HG03460 (cell line): Measurements from ENCODE around the gene GALNT11.

Experiments
- ATAC-seq: cut with Tn5 transposase; IDR thresholded peaks from one replicate; pipeline ENCODE4 v1.9.1; 2021; ENCODE audit not compliant: unreplicated experiment

GALNT11 gene

DNA sequence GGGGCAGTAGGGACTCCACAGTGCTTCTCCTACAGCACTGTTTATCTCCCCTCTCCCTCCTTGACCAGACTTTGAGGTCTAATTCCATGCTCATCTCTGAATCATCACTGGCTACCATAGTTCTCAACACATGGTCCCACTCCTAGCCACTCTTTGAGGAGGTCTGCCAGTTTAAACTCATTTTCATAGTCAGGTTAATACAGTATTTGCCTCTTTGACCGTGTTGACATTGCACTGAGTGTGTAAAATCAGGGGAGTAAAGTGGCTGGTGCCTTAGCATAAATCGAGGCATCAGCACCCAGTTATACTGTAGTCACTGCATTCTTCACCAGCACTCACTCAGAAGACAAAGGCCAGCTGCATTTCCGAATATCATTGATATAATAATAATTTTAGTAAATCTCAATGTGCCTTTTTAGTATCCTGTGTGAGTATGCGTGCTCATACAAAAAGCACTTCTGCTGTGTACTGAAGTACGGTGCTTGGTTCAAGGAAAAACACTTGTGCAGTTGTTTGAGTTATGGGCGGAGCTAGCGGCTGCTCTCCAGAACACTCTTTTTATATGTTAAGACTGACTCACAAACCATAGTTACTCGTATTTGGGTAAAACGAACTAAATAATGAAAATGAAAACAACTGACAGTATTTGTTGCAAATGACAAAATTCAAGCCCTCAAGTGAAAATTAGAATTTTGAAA lies 89.7 kb downstream of the GALNT11 start:
- no peak for ATAC-seq

DNA sequence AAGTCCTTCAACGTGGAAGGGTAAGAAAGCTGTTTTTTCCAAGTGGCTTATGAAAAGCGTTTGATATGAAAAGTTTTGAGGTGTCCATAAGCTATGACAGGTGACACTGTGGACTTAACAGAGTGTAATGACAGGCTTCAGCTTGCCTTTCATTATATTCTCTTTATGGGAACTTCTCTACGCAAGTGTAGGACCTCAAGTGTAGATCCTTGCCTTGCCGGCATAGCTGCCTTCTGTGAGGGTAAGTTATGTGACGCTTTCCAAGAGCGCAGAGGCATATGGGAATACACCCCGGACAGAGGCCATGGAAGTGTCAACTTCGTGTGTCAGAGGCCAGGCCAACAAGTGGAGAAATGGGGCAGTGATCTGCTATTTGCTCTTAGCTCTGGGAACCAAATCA lies 91.9 kb downstream of the GALNT11 start:
- ATAC-seq = no peak

DNA sequence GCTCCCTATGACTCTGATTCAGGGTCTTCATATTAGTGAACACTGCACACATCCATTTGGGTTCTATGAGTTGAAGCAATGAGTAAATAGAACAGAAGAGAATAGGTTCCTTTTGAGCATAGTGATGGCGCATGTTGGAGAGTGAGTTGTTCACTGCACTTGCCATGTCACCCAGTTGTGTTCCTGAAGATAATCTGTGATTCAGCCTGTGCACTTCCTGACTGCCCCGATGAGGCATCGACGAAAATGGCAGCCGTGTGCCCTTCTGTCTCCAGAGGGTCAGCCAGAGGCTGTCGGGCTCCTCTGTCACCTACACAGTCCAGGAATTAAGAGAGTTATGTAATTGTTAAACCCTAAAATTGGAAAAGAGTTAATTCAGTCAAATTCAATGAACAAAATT lies 94.7 kb downstream of the GALNT11 start:
- ATAC-seq = no peak

- ATAC-seq = no peak
Observed at GRCh38 chr7:152120776-152121175, 95.3 kb downstream of the GALNT11 start.

DNA sequence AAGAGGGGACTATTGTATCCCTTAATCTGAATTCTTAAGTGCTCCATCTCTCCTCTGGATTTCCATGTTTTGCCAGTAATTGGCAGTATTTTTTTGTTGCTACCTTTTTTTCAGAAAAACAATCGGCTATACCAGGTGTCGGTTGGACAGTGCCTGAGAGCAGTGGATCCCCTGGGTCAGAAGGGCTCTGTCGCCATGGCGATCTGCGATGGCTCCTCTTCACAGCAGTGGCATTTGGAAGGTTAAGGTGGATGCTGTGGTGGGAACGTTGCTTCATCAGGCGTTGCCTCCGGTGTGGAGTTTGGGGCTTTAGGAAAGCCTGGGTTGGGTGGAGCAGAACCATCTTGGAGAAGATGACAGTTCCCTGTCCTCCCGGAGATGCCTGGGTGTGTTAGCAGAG lies 96.0 kb downstream of the GALNT11 start:
- no peak for ATAC-seq

GRCh38 chr7:152122540-152122939 lies 97.1 kb downstream of the GALNT11 start:
- no peak for ATAC-seq

DNA sequence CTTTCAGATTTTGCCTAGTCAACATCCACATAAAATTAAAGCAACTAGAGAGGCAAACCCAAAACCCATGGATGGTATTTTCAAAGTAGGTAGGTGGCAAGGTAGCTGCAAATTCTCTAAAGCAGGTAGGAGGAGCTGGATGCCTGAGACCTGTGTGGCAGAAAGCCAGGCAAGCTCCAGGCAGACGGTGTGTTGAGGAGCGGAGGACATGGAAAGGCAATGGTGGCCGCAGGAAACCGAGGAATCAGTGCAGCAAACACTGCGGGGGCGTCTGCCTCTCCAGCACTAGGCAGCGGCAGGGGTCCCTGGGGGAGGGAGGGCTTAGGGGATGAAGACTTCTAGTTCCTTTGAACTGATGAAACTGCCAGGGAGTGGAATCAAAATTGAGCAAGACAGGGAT lies 101.3 kb downstream of the GALNT11 start:
- ATAC-seq = no peak

- no peak for ATAC-seq
Observed at GRCh38 chr7:152127229-152127628, 101.8 kb downstream of the GALNT11 start.

- ATAC-seq = no peak
Observed at GRCh38 chr7:152128252-152128651, 102.8 kb downstream of the GALNT11 start.

- ATAC-seq = no peak
Observed at GRCh38 chr7:152128741-152129461, 103.4 kb downstream of the GALNT11 start.

- no peak for ATAC-seq
Observed at GRCh38 chr7:152129682-152130081, 104.2 kb downstream of the GALNT11 start.

DNA sequence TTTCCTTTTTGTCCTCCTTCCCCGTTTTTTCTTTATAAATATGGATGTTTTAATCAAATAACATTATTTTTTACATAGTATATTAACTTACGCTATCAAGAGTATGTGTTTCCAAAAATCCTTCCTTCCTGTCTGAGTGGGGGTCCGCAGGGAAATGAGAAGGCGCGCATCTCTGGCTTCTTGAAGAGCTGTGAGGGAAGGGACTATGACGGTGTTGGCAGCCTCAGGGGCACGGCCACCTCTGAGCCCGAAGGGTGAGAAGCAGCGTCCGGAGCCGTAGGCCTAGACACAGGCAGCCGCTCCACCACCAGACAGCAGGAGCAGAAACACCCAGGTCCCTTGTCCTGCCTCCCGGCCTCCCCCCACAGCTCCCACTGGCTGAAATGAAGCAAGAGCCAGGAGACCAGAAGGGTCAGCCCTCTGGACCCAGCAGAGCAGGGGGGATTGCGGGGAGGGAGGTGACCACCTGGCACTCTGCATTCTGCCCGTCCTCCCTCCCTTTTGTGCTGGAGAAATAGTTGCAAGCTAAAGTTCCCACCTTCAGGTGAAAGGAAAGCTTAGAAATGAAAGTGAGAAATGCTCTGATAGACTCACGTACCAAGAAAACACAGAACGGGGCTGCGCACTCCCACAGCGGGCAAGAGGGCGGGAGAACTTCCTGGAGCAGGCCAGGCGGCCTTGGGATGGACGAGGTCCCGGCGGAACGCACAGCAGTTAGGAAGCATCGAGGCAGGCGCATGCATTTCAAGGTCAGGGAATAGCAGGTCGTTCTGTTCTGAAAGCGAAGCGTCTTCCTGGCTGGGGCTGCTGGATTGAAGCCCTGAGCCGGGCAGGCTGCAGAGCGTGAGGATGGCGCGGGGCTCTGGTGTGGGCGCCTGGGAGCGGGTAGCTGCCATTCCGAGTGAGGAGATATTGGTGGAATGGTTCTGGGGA lies 105.5 kb downstream of the GALNT11 start:
- ATAC-seq = no peak

DNA sequence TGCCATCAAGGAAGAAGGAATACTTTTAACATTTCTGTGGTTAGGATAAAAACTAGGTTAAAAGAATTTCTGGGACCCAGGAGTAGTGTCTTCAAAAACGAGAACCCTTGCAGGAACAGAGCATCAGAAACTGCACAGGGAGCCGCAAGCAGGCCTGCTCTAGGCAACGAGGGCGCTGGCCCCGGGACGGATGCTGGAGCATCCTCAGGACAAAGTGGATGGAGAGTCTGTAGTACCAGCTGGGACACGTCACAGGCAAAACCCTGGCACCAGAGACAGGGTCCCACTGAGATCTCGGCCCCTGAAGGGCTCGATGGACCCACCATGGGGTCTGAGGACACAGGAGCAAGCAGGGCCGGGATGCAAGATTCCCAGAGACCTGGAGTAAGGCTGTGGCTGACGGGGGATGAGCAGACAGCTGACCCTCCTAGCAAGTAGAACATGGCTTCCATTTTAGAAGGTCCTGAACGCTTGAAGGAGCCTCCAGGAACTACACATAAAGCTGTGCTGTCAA lies 106.6 kb downstream of the GALNT11 start:
- ATAC-seq = no peak

- no peak for ATAC-seq
Observed at GRCh38 chr7:152132812-152133211, 107.3 kb downstream of the GALNT11 start.

DNA sequence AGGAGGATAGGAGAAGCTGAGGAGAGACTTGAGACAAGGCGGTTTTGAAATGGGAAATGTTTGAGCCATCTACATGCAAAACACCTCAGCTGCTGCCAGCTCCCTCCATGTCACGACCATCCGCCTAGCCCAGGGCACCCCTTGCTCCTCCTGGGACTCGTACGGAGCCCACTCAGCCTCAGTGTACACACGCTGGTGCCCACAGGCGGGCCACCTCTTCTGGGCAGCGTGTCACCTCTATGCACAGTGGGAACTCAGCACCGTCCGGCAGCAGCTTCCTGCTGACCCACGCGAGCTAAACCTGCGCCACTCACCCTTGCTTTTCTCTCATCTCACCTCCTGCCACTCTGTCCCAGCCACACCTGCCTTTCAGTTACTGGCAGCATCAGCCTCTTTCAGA lies 108.3 kb downstream of the GALNT11 start:
- no peak for ATAC-seq

- no peak for ATAC-seq
Observed at GRCh38 chr7:152136686-152137085, 111.2 kb downstream of the GALNT11 start.

- ATAC-seq = no peak
Observed at GRCh38 chr7:152137476-152138025, 112.1 kb downstream of the GALNT11 start.

DNA sequence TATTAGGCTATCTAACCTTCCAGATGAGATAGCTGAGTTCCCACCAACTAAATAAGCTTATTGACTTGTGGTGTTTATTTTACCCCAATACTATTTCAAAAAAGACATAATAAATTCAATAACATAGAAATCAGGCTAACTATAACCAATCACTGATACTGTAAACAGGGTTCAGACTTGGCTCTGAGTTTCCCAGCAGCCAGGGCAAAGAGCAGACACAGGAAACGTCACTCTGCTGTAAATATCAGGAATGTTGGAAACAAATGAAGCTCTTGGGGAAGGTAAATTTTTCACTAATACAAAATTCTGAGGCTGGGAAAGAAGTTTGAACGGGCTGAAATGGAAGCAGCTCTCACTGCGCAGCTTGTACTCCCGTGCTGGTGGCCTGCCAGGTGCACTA lies 114.6 kb downstream of the GALNT11 start:
- ATAC-seq = no peak

- no peak for ATAC-seq
Observed at GRCh38 chr7:152140560-152140959, 115.1 kb downstream of the GALNT11 start.

GRCh38 chr7:152142976-152143595 lies 117.6 kb downstream of the GALNT11 start:
- no peak for ATAC-seq
